Measurements from ENCODE around the gene ACIN1.

ACIN1 gene

GRCh38 chr14:23052182-23052623, 42.7 kb downstream of the ACIN1 start:
- Histone ChIP-seq H3K4me1 (ENCODE audit: insufficient read depth, low read length) (peaks cover 17% of the 10 kb centered on the region), H3K9ac (ENCODE audit: low read length) (no peak overlapping the region), H3K27me3 (ENCODE audit: control insufficient read depth in 1 of 2, insufficient read depth in 2 of 2, low read length in 2 of 2) (no peaks in the 10 kb centered on the region), H3K4me3 (ENCODE audit: low read depth in 1 of 2, low read length in 2 of 2) (no peak overlapping the region), H3K27ac (ENCODE audit: low read depth, low read length) (no peak overlapping the region), H3K36me3 (ENCODE audit: insufficient read depth, low read length) (no peaks in the 10 kb centered on the region), H3K9me3 (ENCODE audit: low read length) (no peaks in the 10 kb centered on the region)

- peaks cover 12% of the 10 kb centered on the region for H3K4me1 ChIP-seq (ENCODE audit: insufficient read depth, low read length)
- H3K27ac ChIP-seq (ENCODE audit: low read depth, low read length) = no peak overlapping the region
- H3K36me3 ChIP-seq (ENCODE audit: insufficient read depth, low read length) = no peaks in the 10 kb centered on the region
- no peaks in the 10 kb centered on the region for H3K27me3 ChIP-seq (ENCODE audit: control insufficient read depth in 1 of 2, insufficient read depth in 2 of 2, low read length in 2 of 2)
- H3K9me3 ChIP-seq (ENCODE audit: low read length) = no peaks in the 10 kb centered on the region
- no peak overlapping the region for H3K9ac ChIP-seq (ENCODE audit: low read length)
- no peak overlapping the region for H3K4me3 ChIP-seq (ENCODE audit: low read depth in 1 of 2, low read length in 2 of 2)
Observed at GRCh38 chr14:23051141-23052057, 43.5 kb downstream of the ACIN1 start.

GRCh38 chr14:23049011-23049410, 45.9 kb downstream of the ACIN1 start:
- Histone ChIP-seq H3K27me3 (ENCODE audit: control insufficient read depth in 1 of 2, insufficient read depth in 2 of 2, low read length in 2 of 2) (no peaks in the 10 kb centered on the region), H3K4me1 (ENCODE audit: insufficient read depth, low read length) (no peaks in the 10 kb centered on the region), H3K9me3 (ENCODE audit: low read length) (no peaks in the 10 kb centered on the region), H3K36me3 (ENCODE audit: insufficient read depth, low read length) (no peaks in the 10 kb centered on the region), H3K4me3 (ENCODE audit: low read depth in 1 of 2, low read length in 2 of 2) (no peak overlapping the region), H3K27ac (ENCODE audit: low read depth, low read length) (no peak overlapping the region), H3K9ac (ENCODE audit: low read length) (no peak overlapping the region)

- H3K36me3 ChIP-seq (ENCODE audit: insufficient read depth, low read length) = no peaks in the 10 kb centered on the region
- H3K9me3 ChIP-seq (ENCODE audit: low read length) = no peaks in the 10 kb centered on the region
- no peaks in the 10 kb centered on the region for H3K27me3 ChIP-seq (ENCODE audit: control insufficient read depth in 1 of 2, insufficient read depth in 2 of 2, low read length in 2 of 2)
- no peak overlapping the region for H3K4me3 ChIP-seq (ENCODE audit: low read depth in 1 of 2, low read length in 2 of 2)
- no peak overlapping the region for H3K9ac ChIP-seq (ENCODE audit: low read length)
- no peak overlapping the region for H3K27ac ChIP-seq (ENCODE audit: low read depth, low read length)
- no peaks in the 10 kb centered on the region for H3K4me1 ChIP-seq (ENCODE audit: insufficient read depth, low read length)
Observed at GRCh38 chr14:23047751-23048693, 46.9 kb downstream of the ACIN1 start.

- H3K27me3 ChIP-seq (ENCODE audit: control insufficient read depth in 1 of 2, insufficient read depth in 2 of 2, low read length in 2 of 2) = no peaks in the 10 kb centered on the region
- H3K9me3 ChIP-seq (ENCODE audit: low read length) = no peaks in the 10 kb centered on the region
- H3K27ac ChIP-seq (ENCODE audit: low read depth, low read length) = no peak overlapping the region
- no peak overlapping the region for H3K9ac ChIP-seq (ENCODE audit: low read length)
- H3K4me1 ChIP-seq (ENCODE audit: insufficient read depth, low read length) = no peaks in the 10 kb centered on the region
- H3K4me3 ChIP-seq (ENCODE audit: low read depth in 1 of 2, low read length in 2 of 2) = no peak overlapping the region
- no peaks in the 10 kb centered on the region for H3K36me3 ChIP-seq (ENCODE audit: insufficient read depth, low read length)
Observed at GRCh38 chr14:23047034-23047634, 47.8 kb downstream of the ACIN1 start.

- Histone ChIP-seq H3K9ac (ENCODE audit: low read length) (no peak overlapping the region), H3K36me3 (ENCODE audit: insufficient read depth, low read length) (no peaks in the 10 kb centered on the region), H3K27me3 (ENCODE audit: control insufficient read depth in 1 of 2, insufficient read depth in 2 of 2, low read length in 2 of 2) (no peaks in the 10 kb centered on the region), H3K4me3 (ENCODE audit: low read depth in 1 of 2, low read length in 2 of 2) (no peak overlapping the region), H3K27ac (ENCODE audit: low read depth, low read length) (no peak overlapping the region), H3K9me3 (ENCODE audit: low read length) (no peaks in the 10 kb centered on the region), H3K4me1 (ENCODE audit: insufficient read depth, low read length) (no peaks in the 10 kb centered on the region)
Observed at GRCh38 chr14:23045419-23046357, 49.2 kb downstream of the ACIN1 start.

- Histone ChIP-seq H3K4me3 (ENCODE audit: low read depth in 1 of 2, low read length in 2 of 2) (no peak overlapping the region), H3K27ac (ENCODE audit: low read depth, low read length) (no peak overlapping the region), H3K9ac (ENCODE audit: low read length) (no peak overlapping the region), H3K27me3 (ENCODE audit: control insufficient read depth in 1 of 2, insufficient read depth in 2 of 2, low read length in 2 of 2) (no peaks in the 10 kb centered on the region), H3K9me3 (ENCODE audit: low read length) (no peaks in the 10 kb centered on the region), H3K36me3 (ENCODE audit: insufficient read depth, low read length) (no peaks in the 10 kb centered on the region), H3K4me1 (ENCODE audit: insufficient read depth, low read length) (no peaks in the 10 kb centered on the region)
Observed at GRCh38 chr14:23044840-23045239, 50.1 kb downstream of the ACIN1 start.

GRCh38 chr14:23043754-23044153, 51.2 kb downstream of the ACIN1 start:
- H3K27ac ChIP-seq (ENCODE audit: low read depth, low read length) = no peak overlapping the region
- H3K9ac ChIP-seq (ENCODE audit: low read length) = no peak overlapping the region
- H3K9me3 ChIP-seq (ENCODE audit: low read length) = no peaks in the 10 kb centered on the region

GRCh38 chr14:23043145-23043544, 51.8 kb downstream of the ACIN1 start:
- no peak overlapping the region for H3K27ac ChIP-seq (ENCODE audit: low read depth, low read length)
- H3K36me3 ChIP-seq (ENCODE audit: insufficient read depth, low read length) = no peaks in the 10 kb centered on the region
- H3K4me3 ChIP-seq (ENCODE audit: low read depth in 1 of 2, low read length in 2 of 2) = no peak overlapping the region
- no peaks in the 10 kb centered on the region for H3K27me3 ChIP-seq (ENCODE audit: control insufficient read depth in 1 of 2, insufficient read depth in 2 of 2, low read length in 2 of 2)
- no peak overlapping the region for H3K9ac ChIP-seq (ENCODE audit: low read length)
- H3K9me3 ChIP-seq (ENCODE audit: low read length) = no peaks in the 10 kb centered on the region
- H3K4me1 ChIP-seq (ENCODE audit: insufficient read depth, low read length) = no peaks in the 10 kb centered on the region

More at GRCh38 chr14:23043754-23044153, 51.2 kb downstream of the ACIN1 start:
- H3K27me3 ChIP-seq (ENCODE audit: control insufficient read depth in 1 of 2, insufficient read depth in 2 of 2, low read length in 2 of 2) = no peaks in the 10 kb centered on the region
- H3K36me3 ChIP-seq (ENCODE audit: insufficient read depth, low read length) = no peaks in the 10 kb centered on the region
- no peak overlapping the region for H3K4me3 ChIP-seq (ENCODE audit: low read depth in 1 of 2, low read length in 2 of 2)
- H3K4me1 ChIP-seq (ENCODE audit: insufficient read depth, low read length) = no peaks in the 10 kb centered on the region

- H3K9me3 ChIP-seq (ENCODE audit: low read length) = no peaks in the 10 kb centered on the region
- H3K9ac ChIP-seq (ENCODE audit: low read length) = no peak within 1 kb of the TSS
- no peaks in the 10 kb centered on the region for H3K27me3 ChIP-seq (ENCODE audit: control insufficient read depth in 1 of 2, insufficient read depth in 2 of 2, low read length in 2 of 2)
- no peak within 1 kb of the TSS for H3K4me3 ChIP-seq (ENCODE audit: low read depth in 1 of 2, low read length in 2 of 2)
- H3K27ac ChIP-seq (ENCODE audit: low read depth, low read length) = no peak within 1 kb of the TSS
- H3K36me3 ChIP-seq (ENCODE audit: insufficient read depth, low read length) = no peaks in the 10 kb centered on the region
- H3K4me1 ChIP-seq (ENCODE audit: insufficient read depth, low read length) = no peaks in the 10 kb centered on the region
Observed at GRCh38 chr14:23042162-23042965, 52.6 kb downstream of the ACIN1 start, which contains the start of gene PSMB11. Gene PSMB11, plus strand, starts transcription at chr14:23042212. Its CDS starts 14 bp downstream, at chr14:23042226.
